Measurements from ENCODE around the gene LRP5. TPM values are rescaled to one million over a fixed set of nuclear protein-coding genes. Genes with fewer than 3 reads are reported as not detected.
"Not testable (repeated sequence)": the region's sequence is repeated elsewhere in the genome, so short reads cannot be mapped to it uniquely, and the experiment has no call there.

Gene LRP5
- total RNA-seq, 2 experiments from 2014 or later, result 22.3 to 23.3 TPM

- Mint-ChIP-seq H3K27me3 (no peaks in the 10 kb centered on the region), H3K36me3 (peaks cover 17% of the 10 kb centered on the region), H3K4me1 (peaks cover 49% of the 10 kb centered on the region), H3K27ac (peak overlapping the region; percentile 32), H3K9me3 (no peaks in the 10 kb centered on the region), H3K4me3 (no peak overlapping the region)
- DNase-seq, result no peak
- POLR2A ChIA-PET, result interaction anchor here (0.6 to 1.2 kb wide), 3 partner anchors 9 to 23 kb away, joined by 3 read pairs; no protein-coding TSS in a partner anchor
- ATAC-seq (ENCODE audit: low read depth), result no peak
Measured at GRCh38 chr11:68341557-68342458, 29.4 kb downstream of the LRP5 start.

DNA sequence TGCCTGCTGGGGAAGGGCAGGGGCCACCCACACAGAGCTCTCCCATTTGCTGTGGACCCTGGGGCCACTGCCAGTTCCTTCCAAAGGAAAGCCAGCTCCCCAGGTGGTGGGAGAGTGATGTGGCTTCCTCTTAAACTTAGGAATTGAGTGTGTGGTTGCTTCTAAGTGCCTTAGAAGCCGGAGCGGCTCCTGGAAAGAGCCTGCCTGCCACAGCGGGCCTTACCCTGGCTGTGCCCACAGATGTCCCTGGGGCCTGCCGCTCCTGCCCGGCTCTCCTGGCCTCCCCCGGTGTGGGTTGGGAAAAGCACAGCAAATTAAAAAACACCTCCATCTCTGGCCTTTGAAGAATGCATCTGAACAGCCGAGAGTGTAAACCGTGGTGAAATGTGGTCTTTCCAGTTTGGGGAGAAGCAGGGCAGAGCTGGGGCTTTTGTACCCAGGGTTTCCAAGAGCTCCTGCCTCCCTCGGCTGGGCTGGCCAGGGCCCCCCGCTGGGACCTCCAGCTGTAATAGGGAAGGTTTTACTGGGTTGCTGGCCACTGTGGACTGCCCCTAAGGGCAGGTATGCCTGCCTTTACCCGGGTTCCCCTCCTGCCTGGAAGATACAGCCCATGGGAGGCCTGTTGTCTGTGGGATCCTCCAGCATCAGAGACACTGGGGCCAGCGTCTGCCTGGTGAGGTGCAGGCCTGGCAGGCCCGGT lies 30.2 kb downstream of the LRP5 start:
- peaks cover 43% of the 10 kb centered on the region for H3K4me1 Mint-ChIP-seq
- H3K9me3 Mint-ChIP-seq, result no peaks in the 10 kb centered on the region
- ATAC-seq (ENCODE audit: low read depth) (no peak), DNase-seq (no peak)
- no peak overlapping the region for H3K27ac Mint-ChIP-seq
- H3K36me3 Mint-ChIP-seq, result peaks cover 17% of the 10 kb centered on the region
- no peaks in the 10 kb centered on the region for H3K27me3 Mint-ChIP-seq
- no peak overlapping the region for H3K4me3 Mint-ChIP-seq
- POLR2A ChIA-PET, result interaction anchor here (0.6 to 1.2 kb wide), 3 partner anchors 10 to 23 kb away, joined by 3 read pairs; no protein-coding TSS in a partner anchor

GRCh38 chr11:68343761-68344256 lies 31.4 kb downstream of the LRP5 start:
- H3K9me3 Mint-ChIP-seq, result no peaks in the 10 kb centered on the region
- H3K27me3 Mint-ChIP-seq, result no peaks in the 10 kb centered on the region
- DNase-seq (no peak), ATAC-seq (ENCODE audit: low read depth) (no peak)
- H3K36me3 Mint-ChIP-seq, result peaks cover 17% of the 10 kb centered on the region
- H3K4me3 Mint-ChIP-seq, result no peak overlapping the region
- H3K27ac Mint-ChIP-seq, result no peak overlapping the region
- POLR2A ChIA-PET, result interaction anchor here (1.1 kb wide), 1 partner anchor 12 kb away, joined by 3 read pairs; no protein-coding TSS in a partner anchor
- peaks cover 34% of the 10 kb centered on the region for H3K4me1 Mint-ChIP-seq

- H3K27ac Mint-ChIP-seq; H3K9me3 Mint-ChIP-seq; POLR2A ChIA-PET; H3K4me3 Mint-ChIP-seq; H3K27me3 Mint-ChIP-seq; ATAC-seq (ENCODE audit: low read depth); DNase-seq: not testable (repeated sequence)
- H3K36me3 Mint-ChIP-seq, result peaks cover 15% of the 10 kb centered on the region
- H3K4me1 Mint-ChIP-seq, result peaks cover 28% of the 10 kb centered on the region
Measured at GRCh38 chr11:68344821-68345220, 32.4 kb downstream of the LRP5 start.

GRCh38 chr11:68345776-68346461 lies 33.5 kb downstream of the LRP5 start:
- POLR2A ChIA-PET, result no interaction called here
- Mint-ChIP-seq H3K9me3 (no peaks in the 10 kb centered on the region), H3K27me3 (no peaks in the 10 kb centered on the region), H3K4me1 (peaks cover 21% of the 10 kb centered on the region), H3K36me3 (peaks cover 17% of the 10 kb centered on the region), H3K27ac (peak overlapping the region; percentile 19), H3K4me3 (no peak overlapping the region)
- DNase-seq (no peak), ATAC-seq (ENCODE audit: low read depth) (no peak)

- DNase-seq (no peak), ATAC-seq (ENCODE audit: low read depth) (no peak)
- Mint-ChIP-seq H3K27ac (peak overlapping the region; percentile 19), H3K4me1 (peaks cover 17% of the 10 kb centered on the region), H3K27me3 (no peaks in the 10 kb centered on the region), H3K36me3 (peaks cover 17% of the 10 kb centered on the region), H3K9me3 (no peaks in the 10 kb centered on the region), H3K4me3 (no peak overlapping the region)
- POLR2A ChIA-PET, result no interaction called here
Measured at GRCh38 chr11:68346462-68346790, 34.0 kb downstream of the LRP5 start.

DNA sequence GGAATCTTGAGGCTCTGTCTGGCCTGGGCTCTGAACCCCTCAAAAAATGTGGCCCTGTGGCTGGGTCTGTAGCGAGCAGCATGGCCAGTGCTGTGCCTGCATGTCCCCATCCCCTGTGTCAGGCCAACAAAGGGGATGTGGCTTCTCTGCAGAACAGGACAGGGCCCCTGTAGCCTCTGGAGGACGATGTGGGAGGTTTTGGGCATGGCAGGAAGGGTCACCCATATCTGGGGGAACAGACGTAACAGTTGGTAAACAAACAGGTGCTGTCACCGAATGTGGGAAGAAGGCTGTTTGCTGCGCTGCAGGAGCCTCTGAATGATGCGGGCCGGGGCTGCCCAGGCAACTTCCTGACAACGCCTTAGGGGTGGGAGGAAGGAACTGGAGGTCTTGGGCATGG lies 35.0 kb downstream of the LRP5 start:
- Mint-ChIP-seq H3K27ac (no peak overlapping the region), H3K9me3 (no peaks in the 10 kb centered on the region), H3K4me1 (peaks cover 14% of the 10 kb centered on the region), H3K4me3 (no peak overlapping the region), H3K36me3 (peaks cover 17% of the 10 kb centered on the region), H3K27me3 (peaks cover 2% of the 10 kb centered on the region)
- ATAC-seq (ENCODE audit: low read depth) (no peak), DNase-seq (no peak)
- POLR2A ChIA-PET, result no interaction called here

DNA sequence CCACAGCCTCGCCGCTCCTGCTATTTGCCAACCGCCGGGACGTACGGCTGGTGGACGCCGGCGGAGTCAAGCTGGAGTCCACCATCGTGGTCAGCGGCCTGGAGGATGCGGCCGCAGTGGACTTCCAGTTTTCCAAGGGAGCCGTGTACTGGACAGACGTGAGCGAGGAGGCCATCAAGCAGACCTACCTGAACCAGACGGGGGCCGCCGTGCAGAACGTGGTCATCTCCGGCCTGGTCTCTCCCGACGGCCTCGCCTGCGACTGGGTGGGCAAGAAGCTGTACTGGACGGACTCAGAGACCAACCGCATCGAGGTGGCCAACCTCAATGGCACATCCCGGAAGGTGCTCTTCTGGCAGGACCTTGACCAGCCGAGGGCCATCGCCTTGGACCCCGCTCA lies 35.5 kb downstream of the LRP5 start:
- DNase-seq, result no peak
- peaks cover 17% of the 10 kb centered on the region for H3K36me3 Mint-ChIP-seq
- POLR2A ChIA-PET, result no interaction called here
- no peak overlapping the region for H3K27ac Mint-ChIP-seq
- H3K27me3 Mint-ChIP-seq, result peaks cover 2% of the 10 kb centered on the region
- H3K4me3 Mint-ChIP-seq, result no peak overlapping the region
- H3K4me1 Mint-ChIP-seq, result peaks cover 14% of the 10 kb centered on the region
- no peaks in the 10 kb centered on the region for H3K9me3 Mint-ChIP-seq
- no peak for ATAC-seq (ENCODE audit: low read depth)

GRCh38 chr11:68349461-68350249 lies 37.3 kb downstream of the LRP5 start:
- Mint-ChIP-seq H3K27me3 (peaks cover 2% of the 10 kb centered on the region), H3K4me3 (no peak overlapping the region), H3K4me1 (peaks cover 14% of the 10 kb centered on the region), H3K9me3 (no peaks in the 10 kb centered on the region), H3K27ac (no peak overlapping the region), H3K36me3 (peaks cover 13% of the 10 kb centered on the region)
- ATAC-seq (ENCODE audit: low read depth) (no peak), DNase-seq (no peak)
- POLR2A ChIA-PET, result no interaction called here

GRCh38 chr11:68350759-68351449 lies 38.5 kb downstream of the LRP5 start:
- H3K4me1 Mint-ChIP-seq, result peaks cover 10% of the 10 kb centered on the region
- H3K9me3 Mint-ChIP-seq, result no peaks in the 10 kb centered on the region
- peaks cover 7% of the 10 kb centered on the region for H3K36me3 Mint-ChIP-seq
- H3K27me3 Mint-ChIP-seq, result peaks cover 2% of the 10 kb centered on the region
- H3K4me3 Mint-ChIP-seq, result no peak overlapping the region
- DNase-seq, result no peak
- POLR2A ChIA-PET, result no interaction called here
- ATAC-seq (ENCODE audit: low read depth), result no peak
- no peak overlapping the region for H3K27ac Mint-ChIP-seq

DNA sequence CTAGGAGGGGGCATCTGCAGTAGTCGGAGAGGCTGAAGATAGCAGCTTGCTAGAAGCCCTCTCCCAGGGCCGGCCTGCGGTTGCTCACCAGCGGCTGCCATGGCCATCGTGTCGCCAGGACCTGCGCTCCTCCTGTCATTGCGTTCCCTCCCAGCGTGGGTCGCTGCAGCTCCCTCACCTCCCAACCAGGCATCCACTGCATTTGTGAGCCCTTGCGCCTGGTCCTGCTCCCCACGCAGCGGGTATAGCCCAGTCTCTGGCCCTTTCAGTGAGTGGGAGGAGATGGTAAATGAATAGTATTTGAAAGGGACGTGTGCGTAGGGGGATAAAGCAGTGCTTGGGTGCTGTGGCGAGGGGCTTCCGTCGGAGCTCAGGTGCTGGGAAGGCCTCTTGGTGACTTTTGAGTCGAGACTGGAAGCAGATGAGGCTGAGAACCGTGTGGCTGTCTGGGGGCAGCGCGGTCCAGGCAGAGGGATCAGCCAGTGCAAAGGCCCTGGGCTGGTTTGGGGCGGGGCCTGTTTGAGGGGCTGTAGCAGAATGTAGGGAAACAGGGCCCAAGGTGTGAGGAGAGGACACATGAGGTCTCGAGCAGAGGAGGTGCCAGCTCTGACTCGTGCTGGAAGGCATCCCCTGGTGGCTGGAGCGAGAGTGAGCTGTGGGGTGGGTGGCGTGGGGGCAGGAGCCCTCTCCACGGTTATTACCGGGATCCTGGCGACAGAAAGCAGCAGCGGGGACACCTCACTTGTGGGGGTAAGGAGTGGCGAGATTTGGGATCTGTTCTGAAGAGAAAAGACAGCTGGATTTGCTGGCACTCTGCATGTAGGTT lies 39.3 kb downstream of the LRP5 start:
- POLR2A ChIA-PET, result no interaction called here
- ATAC-seq (ENCODE audit: low read depth), result no peak
- no peak overlapping the region for H3K27ac Mint-ChIP-seq

GRCh38 chr11:68352591-68352990 lies 40.2 kb downstream of the LRP5 start:
- Mint-ChIP-seq H3K4me3 (no peak overlapping the region), H3K27ac (no peak overlapping the region), H3K27me3 (peaks cover 2% of the 10 kb centered on the region), H3K4me1 (peaks cover 2% of the 10 kb centered on the region), H3K9me3 (no peaks in the 10 kb centered on the region), H3K36me3 (peaks cover 2% of the 10 kb centered on the region)
- POLR2A ChIA-PET, result no interaction called here
- no peak for ATAC-seq (ENCODE audit: low read depth)
- DNase-seq, result no peak

More for the DNA sequence above, 39.3 kb downstream of the LRP5 start:
- no peaks in the 10 kb centered on the region for H3K9me3 Mint-ChIP-seq
- peaks cover 2% of the 10 kb centered on the region for H3K36me3 Mint-ChIP-seq
- H3K4me1 Mint-ChIP-seq, result peaks cover 4% of the 10 kb centered on the region
- DNase-seq, result no peak
- H3K27me3 Mint-ChIP-seq, result peaks cover 2% of the 10 kb centered on the region
- no peak overlapping the region for H3K4me3 Mint-ChIP-seq
